ENCODE measurements around the gene LGMN.

LGMN gene

DNA sequence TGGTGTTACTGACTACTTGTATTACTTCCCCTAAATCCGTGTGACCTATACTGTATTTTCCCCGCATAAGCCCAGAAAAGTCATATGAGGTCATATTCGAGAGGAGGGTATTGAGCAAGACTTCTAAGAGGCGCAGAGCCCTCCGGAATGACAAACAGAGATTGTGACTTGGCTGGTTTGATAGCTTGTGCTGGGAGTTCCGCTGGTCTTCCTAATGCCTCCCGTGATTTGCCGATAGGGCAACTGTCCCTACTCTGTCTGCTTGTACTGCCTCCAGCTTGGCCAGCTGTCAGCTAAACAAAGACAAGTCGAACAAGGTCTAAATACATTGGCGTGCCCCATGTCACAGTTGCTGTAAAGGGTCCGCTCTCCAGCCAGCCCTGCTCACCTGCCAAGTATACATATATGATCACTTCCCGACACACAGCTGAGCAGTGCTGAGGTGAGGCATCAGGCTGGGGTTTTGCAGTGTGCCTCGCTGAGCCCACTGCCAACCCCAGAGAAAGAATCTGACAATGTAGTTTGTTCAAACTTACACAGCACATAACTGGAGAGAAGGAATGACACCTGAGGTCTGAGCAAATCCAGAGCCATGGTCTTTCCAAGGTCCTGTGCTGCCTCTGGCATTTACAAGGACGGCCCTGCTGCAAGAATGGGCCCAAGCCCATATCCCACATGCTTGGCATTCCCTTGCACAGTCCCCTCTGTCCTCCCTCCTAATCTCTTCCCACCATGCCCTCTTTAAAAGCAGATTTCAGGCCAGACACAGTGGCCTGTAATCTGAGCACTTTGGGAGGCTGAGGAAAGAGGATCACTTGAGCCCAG, 23.7 kb downstream of the LGMN start:
- DNase-seq: peak; percentile 55

DNA sequence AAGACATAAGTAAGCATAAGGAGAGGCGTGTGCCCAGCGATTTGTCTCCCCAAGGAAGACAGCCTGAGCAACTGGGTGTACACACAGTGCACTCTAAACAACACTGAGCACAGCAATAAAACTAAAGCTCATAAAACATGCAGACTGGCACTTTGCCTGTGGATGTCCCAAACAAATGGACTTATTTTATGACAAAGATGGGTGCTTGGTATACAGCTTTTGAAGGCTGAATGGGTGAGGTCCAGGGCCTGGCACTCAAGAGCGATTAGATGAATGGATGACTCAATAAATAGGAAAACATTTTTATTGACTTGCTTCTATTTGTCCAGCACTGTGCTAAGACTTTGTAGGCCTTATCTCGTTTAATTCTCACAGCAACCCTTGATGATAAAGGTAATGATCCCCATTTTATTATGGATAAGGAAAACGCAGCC, 28.5 kb downstream of the LGMN start:
- no peak for DNase-seq

DNA sequence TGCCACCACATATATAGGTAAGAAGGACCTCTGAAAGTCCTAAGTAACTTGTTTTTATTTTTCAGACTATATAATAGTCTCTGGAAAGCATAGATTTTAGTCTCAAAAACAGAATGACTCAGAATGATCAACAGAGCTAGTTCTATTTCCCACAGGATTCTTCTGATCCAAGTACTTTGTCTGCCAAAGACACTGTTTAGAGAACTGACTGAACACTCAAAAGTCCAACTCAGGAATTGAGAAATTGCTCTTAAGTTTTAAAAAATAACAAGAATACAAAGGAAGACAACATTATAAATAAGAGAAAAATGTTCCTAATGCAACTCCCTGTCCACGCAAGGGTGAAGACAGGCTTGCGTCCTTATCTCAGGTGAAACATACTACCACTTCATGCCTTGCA, 29.0 kb downstream of the LGMN start:
- DNase-seq: no peak

DNA sequence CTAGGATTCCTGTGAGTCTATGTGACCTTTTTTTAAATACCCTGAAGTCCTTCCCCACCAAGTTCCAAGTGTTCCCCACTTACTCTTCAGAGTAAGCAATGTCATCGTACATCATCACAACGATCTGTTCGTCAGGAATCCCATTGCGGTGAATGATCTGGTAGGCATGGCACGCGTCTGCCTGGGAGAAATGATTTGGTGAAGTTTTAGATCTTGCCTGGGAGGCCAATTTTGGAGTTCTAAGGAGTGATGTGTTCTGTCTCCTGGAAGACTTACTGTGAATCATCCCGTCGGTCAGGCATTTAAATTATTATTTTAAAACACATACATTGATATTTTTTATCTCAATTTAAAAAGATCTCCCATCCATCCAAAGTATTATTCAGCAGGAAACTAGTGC, 29.8 kb downstream of the LGMN start:
- no peak for DNase-seq

DNA sequence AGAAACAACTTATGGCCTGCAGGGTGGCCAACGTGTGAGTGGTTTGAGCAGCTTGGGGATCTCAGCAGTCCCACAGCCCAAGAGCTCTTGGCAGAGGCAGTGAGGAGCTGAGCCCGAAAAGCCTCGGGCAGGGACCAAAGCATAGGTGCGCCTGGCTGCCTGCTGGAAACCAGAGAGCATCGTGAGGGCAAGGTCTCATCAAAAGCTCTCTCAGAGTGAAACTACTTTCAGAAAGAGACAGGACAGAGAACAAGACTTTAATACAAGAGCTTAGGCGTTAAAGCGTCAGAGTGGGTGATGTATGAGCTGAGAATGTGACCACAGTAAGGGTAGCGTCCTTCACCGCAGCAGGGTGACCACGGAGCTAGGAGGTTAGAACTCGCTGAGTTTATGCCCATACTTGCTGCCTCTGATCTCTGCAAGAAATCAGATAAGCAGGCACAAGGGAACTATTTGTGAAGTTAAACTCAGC, 30.8 kb downstream of the LGMN start:
- DNase-seq: no peak

DNA sequence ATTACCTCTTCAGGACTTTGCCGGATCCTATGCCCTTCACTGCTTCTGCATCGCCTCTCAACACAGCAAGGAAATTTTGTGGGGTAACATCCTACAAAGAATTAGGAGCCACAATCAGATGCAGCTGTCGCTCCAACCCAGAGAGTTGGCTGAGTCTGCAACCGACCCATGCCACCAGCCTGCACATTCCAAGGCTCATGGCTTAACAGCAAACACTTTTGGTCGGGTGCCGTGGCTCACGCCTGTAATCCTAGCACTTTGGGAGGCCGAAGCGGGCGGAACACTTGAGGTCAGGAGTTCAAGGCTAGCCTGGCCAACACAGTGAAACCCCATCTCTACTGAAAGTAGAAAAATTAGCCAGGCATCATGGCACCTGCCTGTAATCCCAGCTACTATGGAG, 32.3 kb downstream of the LGMN start:
- no peak for DNase-seq

DNA sequence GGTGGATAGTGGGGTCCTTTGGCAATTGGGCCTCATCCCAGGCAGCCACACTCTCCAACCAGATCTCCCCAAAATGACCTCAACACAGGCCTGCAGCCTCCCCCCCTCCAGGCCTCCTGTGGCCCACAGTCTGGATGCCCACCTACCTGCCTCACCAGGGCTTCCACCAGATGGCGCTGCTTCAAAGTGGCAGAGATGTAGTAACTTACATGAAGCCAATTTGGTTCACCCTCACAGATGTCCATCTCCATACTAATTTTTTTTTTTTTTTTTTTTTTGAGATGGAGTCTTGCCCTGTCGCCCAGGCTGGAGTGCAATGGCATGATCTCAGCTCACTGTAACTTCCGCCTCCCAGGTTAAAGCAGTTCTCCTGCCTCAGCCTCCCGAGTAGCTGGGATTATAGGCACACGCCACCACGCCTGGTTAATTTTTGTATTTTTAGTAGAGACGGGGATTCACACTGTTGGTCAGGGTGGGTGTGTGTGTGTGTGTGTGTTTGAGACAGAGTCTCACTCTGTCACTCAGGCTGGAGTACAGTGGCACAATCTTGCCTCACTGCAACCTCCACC, 33.6 kb downstream of the LGMN start:
- peak; percentile 72 for DNase-seq

DNA sequence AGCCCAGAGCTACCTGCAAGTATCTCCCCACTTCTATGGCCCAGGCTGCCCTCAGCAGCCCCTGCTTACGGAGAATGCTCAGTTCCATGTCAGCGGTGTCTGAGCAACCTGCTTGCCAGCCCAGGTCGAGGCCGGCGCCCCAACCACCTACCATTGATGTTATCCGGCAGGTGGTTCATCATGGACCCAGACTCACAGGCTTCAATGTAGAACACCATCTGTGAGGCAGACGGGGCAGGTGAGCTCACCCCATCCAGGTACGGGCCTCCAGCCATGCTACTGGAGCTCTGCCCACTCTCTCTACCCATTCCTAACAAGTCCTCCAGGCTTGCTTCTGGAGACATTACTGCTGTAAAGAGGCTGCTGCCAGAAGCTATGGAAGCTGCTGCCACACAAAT, 35.8 kb downstream of the LGMN start:
- DNase-seq: no peak

DNA sequence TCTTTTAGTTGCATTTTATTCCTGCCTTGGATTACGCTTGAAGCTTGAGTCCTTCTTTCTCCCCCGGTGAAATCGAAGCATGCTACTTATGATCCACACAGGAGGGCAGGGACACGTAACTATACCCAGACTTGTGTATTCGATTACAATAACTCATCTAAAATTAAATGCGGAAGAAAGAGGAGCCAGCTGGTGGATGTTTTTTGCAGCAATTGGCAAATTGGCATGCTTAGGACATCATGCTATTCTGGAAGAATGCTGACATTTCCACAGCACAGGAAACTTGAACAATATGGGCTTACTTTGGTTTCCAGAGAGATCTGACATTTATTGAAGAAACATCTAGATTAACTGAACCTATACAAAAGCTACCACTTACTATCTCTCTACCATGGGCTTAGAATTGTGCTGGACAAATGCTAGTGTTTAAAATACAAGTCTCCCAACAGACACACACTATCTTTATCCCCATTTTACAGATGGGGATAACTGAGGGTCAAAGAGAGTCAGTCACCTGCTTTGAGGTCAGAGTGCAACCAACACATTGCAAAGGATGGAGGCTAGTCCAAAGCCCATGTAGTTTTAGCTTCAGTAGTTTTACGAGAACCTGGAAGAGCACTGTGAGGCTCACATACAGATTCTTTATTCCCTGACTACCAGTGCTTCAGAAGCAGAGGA, 36.3 kb downstream of the LGMN start:
- no peak for DNase-seq

DNA sequence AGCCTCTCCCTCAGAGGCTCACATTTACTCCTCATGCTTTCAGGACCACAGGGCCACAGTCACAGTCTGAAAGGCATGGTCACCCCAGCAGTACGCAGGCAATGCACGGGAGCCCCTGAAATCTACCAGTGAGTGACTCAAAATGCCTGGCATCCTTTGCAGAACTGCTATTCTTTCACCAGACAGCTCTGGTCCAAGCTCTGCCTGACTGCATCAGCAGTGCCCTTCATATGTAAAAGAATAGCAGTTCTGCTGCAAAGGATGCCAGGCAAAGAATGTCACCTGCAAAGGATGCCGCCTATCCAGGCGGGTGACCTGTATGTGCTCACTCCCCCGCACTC, 38.5 kb downstream of the LGMN start:
- DNase-seq: no peak

DNA sequence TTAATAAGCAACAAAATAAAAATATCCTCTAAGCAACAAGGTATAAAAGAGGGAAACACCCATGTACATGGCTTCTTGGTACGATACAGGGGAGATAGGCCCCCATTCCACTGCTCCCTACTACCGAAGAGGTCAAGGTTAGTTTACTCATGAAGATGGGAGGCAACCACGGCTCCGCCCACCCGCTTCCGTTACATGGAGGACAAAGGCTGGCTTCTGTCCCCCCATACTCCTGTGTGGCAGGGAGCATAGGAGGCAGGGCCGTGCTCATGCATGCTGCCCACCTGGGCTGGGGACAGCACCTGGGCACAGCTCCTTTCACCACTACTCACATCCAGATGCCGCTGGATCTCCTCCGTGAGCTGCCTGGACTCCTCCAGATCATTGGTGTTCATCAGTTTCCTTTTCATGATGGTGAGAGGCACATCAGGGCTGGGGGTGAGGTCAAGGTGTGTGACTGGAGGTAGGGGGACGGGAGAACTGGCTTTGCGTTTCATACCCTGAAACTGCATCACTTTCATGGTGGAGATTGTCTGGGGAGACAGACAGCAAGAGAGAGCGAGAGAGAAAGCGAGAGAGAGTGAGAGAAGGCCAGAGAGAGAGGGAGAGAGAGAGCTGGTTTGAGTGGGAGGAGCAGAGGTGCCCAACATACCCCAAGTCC, 39.0 kb downstream of the LGMN start:
- DNase-seq: no peak

DNA sequence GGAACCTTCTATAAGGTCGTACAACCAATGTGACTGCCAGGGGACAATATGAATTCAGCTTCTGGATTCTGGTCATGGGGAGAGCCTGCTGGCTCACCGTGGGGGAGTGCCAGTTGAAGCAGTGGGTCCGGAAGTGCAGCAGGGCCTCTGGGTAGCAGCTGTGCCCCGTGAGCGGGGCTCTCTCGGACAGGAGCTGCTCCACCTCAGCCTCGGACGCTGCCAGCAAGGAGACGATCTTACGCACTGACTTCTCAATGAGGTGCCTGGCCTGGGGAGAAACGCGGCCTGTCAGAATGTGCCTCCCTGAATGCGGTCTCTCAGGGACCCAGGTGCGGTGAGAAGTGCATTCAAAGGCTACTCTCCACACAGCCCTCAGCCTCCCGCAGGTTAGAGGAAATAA, 42.0 kb downstream of the LGMN start:
- DNase-seq: no peak

DNA sequence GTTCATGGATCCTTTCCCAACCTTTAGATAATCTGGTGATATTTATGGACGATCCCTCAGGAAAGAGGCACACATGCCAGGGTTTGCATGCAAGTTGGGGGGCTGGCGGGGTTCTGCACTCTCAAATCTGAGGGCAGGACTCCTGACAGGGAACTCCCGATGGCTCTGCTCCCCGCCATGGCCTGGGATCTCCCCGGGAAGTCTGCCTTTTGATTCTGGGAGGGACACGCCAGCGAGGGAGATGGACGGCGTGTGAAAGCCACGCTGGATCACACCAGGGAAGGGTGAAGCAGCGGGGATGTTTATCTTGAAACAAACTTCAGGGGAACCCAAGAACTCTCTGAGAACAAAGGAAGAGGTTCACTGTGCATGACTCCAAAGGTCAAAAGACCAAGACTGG, 43.6 kb downstream of the LGMN start:
- DNase-seq: no peak

DNA sequence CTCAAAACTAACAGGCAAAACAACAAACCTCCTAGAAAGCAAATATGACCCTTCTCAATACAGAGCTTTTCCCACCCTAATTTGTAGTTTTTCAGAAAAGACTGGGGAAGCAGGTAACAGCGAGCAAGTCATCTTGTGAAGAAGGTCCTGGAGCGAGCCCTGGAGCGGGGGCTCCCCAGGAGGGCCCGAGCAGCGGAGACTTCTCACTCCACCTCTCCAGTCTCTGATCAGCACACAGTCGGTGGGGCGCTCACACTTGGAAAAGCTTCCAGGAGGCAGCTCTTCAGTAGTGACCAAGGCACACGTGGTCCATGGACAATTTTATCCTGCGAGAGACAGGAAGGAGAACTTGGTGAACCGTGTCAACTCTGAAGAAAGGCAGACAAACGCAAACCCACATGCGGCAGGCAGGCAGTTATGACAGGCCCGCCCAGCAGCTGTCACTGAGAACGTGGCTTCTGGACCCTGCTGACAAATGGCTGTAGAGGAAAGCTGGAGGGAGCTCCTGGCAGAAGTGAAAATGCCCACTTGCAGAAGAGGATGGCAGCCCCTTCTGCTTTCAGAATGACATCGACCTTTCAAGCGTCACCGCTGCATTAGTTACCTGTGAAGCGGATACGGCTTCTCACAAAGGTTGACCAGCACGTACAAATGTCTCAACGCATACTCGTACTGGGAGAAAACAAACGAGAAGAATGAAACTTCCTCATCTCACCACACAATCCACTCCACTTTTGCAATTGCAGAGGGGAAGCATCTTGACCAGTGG, 44.2 kb downstream of the LGMN start:
- DNase-seq: peak; percentile 79

DNA sequence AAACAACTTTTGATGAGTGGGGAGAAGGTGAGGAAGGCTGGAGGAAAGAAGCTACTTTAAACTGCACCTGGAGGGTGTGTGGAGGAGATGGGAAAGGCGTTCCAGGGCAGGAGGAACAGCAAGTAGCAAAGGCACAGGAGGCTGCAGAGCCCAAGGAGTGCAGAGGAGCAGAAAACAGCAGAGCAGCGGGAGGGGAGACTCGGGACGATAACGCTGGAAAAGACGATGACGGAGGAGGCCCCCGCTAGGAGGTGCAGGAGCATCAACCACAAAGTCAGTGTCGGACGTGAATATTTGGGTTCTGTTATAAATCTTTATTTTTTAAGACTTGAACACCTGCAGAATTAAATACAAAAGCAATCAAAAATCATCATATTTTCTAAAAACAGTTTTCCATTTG, 44.9 kb downstream of the LGMN start:
- DNase-seq: no peak

DNA sequence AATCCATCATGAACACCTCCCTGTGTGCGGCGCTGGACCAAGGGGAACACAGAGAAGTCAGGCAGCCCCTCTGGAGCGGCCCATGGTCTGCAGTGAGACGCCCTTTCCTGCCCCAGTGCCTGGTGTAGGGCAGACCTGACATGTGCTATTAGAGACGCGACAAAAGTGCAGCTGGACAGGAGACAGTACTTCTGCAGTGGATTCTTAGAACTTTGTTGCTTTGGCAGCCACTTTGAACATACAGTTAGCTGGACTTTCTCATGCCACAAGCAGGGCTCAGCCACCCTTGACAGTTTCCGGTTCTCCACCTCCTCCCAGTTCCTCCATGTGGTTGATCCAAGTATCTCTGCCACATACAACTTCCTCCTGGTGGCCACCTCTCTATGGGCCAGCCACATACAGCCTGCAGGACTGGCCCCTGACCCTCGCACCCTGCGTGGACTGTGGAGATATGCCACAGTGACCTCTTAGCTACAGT, 45.9 kb downstream of the LGMN start:
- DNase-seq: no peak

DNA sequence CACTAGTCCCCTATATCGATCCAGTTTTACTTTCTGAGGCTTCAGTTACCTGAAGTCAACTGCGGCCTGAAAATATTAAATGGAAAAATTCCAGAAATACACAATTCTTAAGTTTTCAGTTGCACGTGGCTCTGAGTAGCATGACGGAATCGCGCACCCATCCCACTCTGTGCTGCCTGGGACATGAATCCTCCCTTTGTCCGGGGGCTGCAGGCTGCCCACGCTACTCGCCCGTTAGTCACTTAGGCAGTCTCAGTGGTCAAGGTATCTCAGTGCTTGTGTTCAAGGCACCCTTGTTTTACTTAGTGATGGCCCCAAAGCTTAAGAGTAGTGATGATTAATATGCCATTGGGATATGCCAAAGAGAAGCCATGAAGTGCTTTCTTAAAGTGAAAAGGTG, 46.6 kb downstream of the LGMN start:
- DNase-seq: no peak

DNA sequence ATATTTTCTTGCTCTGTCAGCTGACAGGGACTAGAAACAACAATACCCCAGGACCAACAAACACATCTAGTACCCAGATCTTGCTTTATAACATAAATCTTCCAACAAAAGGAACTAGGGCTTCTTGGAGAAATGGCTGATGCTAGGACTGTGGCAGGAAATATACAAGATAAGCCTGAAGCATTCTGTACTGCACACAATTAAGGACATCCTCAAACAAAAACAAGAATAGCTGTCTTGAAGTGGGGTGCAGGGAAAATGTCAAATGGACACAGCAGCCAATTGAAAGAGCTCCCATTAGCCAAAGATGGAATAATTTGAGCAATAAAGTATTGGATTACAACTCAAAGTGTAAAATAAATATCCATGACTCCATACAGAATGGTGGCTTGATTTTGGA, 50.0 kb downstream of the LGMN start:
- DNase-seq: no peak

DNA sequence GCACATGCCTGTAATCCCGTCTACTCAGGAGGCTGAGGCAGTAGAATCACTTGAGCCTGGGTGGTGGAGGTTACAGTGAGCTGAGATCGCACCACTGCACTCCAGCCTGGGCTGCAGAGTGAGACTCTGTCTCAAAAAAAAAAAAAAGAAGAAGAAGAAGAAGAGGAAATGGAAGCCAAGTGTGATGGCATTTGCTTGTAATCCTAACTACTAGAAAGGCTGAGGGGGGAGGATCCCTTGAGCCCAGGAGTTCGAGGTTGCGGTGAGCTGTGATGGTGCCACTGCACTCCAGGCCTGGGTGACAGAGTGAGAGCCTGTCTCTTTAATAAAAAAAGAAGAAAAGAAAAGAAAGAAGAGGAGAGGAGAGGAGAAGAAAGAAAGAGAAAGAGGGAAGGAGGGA, 52.1 kb downstream of the LGMN start:
- DNase-seq: no peak

DNA sequence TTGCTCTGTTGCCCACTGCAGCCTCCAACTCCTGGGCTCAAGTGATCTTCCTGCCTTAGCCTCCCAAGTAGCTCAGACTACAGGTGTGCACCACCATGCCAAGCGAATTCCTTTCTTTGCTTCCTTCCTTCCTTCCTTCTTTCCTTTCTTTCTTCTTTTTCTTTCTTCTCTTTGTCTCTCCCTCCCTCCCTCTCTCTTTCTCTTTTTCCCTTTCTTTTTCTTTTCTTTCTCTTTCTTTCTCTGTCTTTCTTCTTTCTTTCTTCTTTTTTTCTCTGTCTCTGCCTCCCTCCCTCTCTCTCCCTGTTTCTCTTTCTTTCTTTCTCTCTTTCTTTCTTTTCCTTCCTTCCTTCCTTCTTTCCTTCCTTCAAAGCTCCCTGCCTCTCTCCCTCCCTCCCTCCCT, 52.9 kb downstream of the LGMN start:
- no peak for DNase-seq

DNA sequence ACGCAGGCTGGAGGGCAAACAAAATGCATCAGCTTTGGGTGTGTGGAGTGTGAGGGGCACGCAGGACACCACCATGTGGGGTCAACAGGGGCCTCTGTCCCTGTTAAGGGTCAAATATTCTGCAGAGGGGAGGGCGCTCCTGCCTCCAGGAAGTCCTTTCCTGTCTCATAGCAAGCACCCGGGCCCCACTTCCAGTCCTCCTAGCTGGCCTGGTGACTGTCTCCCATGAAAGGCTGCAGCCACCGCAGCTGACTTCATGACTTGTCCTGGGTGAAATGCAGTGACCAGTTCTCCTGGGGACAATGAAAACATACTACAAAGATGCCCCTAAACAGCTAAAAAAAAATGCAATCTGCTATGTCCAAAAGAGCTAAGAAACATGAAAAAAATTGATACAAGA, 53.6 kb downstream of the LGMN start:
- DNase-seq: no peak

DNA sequence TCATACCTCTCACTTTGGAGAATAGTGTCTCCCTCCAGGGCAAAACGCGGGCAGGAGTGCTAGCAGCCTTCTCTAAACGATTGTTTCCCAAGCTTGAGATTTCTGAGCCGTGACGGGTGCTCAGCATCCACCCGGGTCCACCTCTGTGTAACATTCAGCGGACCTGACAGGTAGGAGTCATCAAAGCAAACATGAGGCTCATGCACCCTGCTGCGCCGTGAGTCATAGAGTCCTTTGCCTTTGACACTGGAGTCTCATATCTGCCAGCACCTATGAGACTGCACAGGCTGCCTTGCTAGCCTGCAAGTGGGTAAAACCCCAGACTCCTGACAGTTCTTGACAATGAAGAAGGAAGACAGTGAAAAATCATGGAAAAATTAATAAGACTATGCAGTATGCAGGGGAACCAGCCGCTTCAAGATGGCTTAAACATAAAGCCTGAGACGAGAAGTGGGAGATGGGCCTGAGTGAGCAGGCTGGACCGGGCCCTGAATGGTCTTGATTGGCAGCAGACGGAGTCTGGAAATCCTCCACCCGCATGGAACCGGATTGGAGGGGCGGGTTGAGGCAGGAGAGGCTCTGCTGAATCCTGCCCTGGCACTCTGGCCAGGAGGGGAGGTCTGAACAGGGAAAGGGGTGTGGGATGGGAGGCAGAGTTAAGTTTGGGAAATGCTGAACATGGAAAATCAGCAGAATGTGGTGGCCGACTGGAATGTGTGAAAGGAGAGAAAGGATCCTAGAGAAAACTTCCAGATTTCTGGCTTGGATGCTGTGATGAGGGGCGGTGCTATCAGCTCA, 54.2 kb downstream of the LGMN start:
- DNase-seq: no peak
